GM21360 (cell line): Measurements from ENCODE around the gene RAB26.
"Not testable (repeated sequence)": the region's sequence is repeated elsewhere in the genome, so short reads cannot be mapped to it uniquely, and the experiment has no call there.

Experiments
- ATAC-seq: cut with Tn5 transposase; IDR thresholded peaks from one replicate; pipeline ENCODE4 v1.9.1; 2021; ENCODE audit warnings: mild to moderate bottlenecking, moderate library complexity; ENCODE audit not compliant: unreplicated experiment

Gene RAB26

DNA sequence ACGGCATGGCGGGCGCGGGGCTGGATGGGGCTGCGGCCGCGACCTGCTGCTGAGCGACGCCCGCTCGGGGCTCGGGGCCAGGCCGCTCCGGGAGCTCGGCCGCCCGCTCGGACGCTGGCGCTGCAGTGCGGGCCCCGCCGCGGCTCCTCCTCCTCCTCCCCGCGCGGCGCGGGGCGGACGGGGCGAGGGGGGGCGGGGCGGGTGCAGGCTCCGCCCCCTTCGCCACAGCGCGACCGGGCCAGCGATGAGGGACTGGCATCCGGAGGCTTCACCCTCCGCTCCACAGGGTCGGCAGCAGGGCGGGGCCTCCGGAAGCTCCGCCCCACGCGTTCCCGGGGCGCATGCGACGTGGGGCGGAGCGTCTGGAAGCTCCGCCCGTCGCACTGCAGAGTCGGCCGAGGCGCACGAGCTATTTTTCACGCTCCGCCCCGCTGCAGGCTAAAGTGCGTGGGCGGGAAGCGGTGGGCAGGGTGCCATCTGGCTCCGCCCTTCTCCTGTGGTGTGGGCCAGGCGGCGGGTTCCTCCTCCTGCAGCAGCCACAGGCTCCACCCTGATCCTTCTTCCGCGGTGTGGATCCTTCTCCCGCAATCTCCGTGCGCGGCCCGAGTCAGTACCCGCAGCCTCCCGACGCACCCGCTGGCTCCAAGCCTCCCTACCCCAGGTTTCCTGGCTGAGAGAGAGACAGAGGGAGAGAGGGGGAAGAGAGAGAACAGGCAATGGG is 12.5 kb upstream of the RAB26 start, which contains the start of gene PKD1:
Gene PKD1 (minus strand): TSS at position 129 of the 721 bp plus-strand sequence. CDS start 209 bp downstream, outside the sequence.
- ATAC-seq, result not testable (repeated sequence)

DNA sequence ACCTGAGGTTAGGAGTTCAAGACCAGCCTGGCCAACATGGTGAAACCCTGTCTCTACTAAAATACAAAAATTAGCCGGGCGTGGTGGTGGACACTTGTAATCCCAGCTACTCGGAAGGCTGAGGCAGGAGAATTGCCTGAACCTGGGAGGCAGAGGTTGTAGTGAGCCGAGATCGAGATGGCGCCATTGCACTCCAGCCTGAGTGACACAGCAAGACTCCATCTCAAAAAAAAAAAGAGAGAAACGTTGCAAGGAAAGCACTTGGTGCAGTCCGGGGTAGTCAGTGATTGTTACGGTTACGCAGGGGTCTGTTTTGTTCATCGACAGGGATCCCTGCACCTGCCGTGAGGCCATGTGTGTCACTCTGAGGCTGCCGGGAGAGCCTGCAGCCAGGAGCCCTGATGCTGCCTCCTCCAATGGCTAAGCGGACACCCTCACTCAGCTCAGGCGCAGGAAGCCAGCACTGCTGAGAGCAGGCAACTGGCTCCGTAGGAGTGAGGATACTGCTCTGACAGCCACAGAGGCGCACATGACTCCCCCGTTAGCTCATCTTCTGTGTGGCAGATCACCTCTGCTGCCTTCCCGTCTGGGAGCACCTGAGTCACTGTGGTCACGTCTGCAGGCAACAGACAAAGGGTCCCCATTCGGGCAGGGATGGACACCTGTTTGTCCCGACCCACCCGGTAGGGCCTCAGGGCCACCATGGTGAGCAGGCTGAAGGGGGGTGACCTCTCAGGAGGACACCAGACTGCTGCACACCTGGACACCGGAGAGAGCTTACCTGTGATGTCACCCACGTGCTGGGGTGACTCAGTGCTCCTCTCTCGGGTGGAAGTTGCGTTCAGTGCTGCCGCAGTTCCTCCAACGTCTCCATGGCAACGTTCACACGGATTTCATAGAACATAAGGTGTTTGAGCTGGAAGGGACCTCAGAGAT is 5.2 kb upstream of the RAB26 start:
- no peak for ATAC-seq

DNA sequence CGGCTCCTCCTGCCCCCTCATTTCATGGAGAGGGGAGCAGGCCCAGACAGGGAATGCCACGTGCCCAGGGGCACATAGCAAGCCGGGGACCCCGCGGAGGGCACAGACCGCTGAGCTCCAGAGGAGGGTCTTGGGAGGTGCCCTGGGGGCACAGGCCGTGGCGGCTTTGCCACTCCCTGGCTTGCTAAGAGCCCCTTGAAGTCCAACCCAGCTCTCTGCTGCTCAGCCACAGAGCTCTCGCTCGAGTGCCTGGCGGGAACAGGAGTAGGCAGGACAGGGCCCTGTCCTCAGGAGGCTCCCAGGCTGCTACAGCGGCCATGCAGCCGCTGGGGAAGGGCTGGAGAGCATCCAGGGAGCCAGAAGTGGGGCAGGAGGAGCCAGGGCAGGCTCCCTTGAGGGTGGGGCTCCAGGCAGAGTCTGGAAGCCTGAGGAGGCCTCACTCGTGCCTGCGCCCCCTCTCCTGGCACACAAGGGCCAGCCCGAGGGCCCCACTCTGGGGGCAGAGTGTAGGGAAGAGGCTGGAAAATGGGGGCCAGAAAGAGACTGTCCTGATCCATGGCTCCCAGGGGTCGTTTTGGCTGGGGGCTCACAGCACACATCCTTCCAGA is 4.4 kb upstream of the RAB26 start:
- ATAC-seq, result no peak

DNA sequence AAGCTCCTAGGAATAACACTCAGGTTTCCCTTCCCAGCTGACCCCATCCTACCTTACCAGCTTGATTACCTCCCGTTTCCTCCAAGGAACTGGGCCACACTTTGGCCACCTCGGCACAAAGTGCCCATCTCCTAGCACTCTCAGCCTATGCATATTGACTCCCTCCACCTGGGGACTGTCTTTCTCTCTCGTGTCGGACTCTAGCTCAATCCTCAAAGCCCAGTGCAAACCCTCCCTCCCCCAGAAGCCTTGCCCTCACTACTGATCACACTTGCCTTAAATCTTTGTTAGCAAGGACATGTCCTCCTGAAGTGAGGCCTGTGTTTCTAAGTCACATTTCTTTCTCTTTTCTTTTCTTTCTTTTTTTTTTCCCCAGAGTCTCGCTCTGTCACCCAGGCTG is 2.6 kb upstream of the RAB26 start:
- ATAC-seq, result no peak

DNA sequence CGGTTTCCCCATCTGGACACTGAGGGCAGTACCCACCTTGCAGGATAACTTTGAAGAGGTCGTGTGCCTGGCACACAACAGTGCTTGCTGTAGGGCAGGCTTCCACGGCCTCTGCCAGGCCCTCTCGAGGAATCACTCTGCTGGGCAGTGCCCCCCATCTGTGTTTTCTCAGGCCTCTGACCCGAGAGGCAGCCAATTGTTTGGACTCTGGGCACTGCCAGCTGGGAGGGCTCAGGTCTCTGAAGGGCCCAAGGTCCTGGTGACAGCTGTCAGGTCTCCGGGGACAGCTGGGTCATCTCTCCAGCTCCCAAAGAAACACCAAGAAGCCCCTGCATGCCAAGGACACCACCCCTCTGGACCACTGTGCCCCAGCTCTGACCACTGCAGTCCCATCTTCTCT is 1.0 kb upstream of the RAB26 start:
- no peak for ATAC-seq

DNA sequence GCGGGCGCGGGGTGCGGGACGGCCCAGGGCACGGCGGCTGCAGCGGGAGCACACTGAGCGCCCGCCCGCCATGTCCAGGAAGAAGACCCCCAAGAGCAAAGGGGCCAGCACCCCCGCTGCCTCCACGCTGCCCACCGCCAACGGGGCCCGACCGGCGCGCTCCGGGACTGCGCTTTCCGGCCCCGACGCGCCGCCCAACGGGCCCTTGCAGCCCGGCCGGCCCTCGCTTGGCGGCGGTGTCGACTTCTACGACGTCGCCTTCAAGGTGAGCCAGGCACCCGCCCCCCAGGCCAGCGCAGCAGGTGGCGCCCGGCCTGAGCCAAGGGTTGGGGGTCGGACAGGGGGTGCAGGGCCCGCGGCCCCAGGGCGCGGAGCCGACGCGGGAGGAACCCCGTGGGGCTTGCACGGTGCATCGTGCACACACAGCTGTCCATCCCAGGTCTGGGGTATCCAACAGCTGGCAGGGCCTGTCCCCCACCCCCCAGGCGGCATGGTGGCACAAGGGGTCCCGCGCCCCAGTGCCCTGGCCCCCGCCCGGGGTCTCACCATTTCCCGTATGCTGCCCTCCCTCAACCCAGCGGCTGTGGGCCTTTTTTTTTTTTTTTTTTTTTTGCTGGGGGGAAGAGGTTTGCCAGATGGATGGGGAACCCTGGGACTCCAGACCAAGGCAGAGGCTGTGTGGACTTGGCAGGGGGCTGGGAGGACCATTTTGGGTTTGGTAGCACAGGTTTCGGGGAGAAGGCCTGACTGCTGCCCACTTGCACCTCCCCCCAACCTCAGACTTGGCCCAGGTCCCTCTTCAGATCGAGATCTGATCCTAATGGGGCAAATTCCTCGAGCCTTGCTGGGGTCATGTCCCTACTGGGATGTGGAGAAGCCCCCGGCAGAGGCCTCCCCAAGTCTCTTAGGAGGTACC is 547 bp downstream of the RAB26 start:
- no peak for ATAC-seq

DNA sequence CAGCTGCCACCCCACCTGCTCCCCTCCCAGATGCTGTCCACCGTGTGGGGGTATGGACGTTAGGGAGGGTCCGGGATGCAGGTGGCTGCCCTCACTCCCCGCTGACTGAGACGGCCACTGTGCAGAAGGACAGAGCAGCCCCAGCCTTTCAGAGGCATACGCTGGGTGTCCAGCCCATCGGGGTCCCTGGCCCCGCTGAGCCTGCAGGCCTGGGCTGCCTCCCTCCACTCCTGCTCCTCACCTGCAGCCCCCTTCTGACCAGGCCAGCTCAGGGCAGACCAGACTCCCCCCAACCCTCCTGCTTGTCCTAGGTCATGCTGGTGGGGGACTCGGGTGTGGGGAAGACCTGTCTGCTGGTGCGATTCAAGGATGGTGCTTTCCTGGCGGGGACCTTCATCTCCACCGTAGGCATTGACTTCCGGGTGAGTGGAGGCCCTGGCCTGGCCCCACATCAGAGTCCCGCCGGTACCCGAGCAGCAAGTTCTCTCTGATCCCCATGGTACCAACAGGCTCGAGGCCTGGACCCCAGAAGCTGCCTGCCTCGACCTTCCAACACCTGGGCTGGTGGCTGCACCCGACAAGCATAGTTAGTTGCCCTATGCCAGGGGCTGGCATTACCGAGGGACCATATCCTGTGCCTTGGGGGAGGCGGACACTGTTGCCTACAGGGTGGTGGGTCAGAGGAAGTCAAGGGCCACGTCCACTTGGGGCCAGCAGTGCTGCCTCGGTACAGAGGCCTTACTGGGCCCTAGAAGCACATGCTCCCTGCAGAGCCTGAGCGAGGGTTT is 1.4 kb downstream of the RAB26 start:
- no peak for ATAC-seq

DNA sequence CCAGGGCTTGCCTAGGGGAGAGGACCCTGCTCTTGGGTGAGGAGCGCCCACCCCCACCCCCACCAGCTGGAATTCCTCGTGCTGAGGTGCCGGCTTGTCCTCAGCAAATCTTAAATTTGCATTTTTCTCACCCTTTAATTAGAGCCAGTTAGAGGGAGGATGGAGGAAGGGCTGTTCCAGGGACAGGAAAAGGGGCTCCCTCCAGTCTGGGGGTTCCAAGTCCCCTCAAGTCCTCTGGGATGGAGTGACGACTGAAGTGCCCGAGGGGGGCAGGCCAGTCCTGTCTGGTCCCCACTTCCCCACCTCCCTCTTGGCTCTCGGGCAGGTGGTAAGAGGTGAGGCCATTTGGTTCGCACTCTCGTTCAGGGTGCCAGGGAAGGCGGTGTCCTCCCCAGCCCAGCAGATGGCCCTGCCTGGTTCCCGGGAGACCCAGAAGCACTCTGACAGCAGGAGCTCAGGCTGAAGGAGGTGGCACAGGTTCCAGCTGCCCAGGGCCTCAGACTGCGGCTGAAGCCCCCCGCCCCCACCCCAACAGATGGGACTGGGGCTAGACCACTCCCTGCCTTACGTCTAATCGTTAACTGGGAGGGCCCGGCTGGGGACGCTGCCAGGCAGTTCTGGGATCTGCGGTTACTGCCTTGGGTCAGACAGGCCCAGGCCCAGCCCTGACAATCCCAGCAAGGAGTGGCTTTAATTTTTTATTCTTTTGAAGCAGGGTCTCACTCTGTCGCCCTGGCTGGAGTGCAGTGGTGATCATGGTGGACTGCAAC is 2.2 kb downstream of the RAB26 start:
- ATAC-seq, result no peak

DNA sequence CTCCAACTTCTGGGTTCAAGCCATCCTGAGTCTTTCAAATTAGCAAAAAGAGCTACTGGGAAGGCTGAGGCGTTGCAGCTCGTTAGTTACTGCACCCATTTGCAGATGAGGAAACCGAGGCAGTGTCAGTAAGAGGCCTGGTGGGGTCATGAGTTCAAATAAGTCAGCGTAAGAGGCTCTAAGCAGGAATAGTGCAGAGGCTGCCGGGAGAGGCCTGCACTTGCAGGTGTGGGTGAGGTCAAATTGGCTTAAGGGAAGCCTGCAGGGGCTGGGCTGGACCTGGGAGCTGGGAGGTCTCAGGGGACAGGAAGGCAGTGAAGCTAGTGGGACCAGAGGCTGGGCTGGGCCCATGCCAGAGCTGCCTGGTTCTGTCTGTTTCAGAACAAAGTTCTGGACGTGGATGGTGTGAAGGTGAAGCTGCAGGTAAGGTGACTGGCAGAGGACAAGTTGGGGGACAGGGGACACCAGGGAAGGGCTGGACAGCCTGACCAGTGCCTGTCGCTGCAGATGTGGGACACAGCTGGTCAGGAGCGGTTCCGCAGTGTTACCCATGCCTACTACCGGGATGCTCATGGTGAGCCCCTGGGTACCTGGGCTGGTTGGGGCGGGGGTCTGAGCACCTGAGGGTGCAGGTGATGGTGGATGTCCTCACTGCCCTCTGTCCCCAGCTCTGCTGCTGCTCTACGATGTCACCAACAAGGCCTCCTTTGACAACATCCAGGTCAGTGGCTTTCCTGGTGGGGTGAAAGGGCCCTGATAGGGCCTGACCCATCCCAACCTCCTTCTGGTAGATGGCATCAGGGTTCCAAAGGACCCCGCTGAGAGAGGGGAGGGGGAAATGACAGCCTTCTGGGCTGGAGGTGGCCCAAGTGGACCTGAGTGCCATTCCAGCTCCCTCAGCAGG is 3.0 kb downstream of the RAB26 start:
- ATAC-seq, result no peak

DNA sequence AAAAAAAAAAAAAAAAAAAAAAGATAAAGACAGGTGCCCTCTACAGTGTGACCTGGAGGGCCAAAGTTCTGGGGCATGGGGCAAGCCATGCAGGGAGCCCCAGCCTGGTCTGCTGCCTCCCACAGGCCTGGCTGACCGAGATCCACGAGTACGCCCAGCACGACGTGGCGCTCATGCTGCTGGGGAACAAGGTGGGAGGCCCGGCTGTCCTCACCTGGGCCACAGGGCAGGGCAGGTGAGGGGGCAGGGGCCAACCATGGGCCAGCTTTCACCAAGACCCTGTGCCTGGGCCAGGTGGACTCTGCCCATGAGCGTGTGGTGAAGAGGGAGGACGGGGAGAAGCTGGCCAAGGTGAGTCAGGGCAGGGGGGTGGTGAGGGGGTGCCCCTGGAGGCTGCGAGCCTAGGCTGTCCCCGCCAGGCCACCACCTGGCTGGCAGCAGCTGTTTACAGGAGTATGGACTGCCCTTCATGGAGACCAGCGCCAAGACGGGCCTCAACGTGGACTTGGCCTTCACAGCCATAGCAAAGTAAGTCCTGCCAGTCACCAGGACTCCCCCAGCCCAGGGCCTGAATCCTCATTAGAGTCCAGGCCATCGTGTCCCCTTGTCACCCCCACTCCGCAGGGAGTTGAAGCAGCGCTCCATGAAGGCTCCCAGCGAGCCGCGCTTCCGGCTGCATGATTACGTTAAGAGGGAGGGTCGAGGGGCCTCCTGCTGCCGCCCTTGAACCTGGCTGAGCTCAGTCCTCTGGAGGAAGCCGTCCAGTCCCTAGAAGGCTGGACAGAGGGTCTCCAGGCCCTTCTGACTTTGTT is 4.5 kb downstream of the RAB26 start:
- ATAC-seq, result no peak

DNA sequence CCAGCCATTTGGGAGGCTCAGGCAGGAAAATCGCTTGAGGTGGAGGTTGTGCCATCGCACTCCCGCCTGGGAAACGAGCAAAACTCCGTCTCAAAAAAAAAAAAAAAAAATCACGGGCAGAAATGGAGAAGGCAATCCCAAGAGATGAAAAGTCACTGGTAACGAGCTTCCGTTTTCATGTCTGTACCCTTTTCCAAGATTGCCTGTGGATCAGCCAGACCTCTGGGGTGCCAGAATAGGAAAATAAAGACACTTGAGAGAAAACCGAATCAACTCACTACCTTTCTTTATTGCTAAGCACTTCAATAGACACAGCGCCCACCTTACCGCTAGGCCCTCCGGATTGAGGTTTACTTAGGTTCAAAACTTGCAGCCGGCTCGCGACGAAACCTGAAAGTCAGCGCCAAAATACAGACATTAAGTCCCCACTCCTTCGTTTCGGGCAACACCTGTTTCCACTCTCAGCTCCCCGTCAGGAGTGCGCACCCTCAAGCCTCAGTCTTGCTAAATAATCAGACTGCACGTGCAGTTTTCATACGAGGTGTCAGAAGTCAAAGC is 6.2 kb downstream of the RAB26 start:
- no peak for ATAC-seq

DNA sequence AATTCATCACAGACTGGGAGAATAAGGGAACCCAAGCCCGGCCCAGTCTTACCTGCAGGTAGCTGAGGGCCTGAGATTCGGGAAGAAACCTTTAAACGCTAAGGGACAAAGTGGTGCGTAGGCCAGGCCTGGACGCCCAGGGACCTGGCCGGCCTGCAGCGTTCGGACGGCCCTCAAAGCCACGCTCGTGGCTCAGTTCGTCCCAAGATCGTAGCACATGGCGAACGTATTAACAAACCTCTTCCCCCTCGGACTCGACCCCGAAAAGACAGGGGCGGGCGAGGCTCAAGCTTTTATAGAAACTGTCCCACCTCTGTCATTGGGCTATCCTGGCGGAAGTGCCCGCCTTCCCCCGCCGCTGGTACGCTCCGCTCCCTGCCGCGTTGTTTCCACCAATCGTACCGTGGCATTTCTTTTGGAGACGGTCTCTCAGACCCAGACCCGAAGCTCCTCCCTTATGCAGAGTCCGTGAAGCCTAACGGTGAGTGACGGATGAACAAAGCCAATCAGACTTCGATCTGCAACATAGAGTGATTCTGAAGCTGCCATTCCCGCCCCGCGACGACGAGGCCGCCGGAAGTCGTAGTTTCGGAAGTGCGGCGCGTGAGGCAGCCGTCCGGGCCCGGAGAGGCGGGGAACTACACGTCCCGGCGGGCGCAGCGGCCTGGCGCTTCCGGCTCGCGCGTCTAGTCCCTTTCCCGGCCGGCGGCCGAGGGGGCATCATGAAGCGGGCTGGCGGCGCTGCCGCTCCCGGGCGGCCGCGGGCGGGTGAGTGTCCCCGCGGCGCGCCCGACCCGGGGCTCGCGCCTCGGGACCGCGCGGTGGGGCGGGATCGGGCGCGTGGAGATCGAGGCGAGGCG is 6.9 kb downstream of the RAB26 start, which contains the start of gene TRAF7:
Gene TRAF7 (plus strand): TSS at position 692 of the 860 bp plus-strand sequence. CDS start 8,139 bp downstream, outside the sequence.
- ATAC-seq, result peak; percentile 77

DNA sequence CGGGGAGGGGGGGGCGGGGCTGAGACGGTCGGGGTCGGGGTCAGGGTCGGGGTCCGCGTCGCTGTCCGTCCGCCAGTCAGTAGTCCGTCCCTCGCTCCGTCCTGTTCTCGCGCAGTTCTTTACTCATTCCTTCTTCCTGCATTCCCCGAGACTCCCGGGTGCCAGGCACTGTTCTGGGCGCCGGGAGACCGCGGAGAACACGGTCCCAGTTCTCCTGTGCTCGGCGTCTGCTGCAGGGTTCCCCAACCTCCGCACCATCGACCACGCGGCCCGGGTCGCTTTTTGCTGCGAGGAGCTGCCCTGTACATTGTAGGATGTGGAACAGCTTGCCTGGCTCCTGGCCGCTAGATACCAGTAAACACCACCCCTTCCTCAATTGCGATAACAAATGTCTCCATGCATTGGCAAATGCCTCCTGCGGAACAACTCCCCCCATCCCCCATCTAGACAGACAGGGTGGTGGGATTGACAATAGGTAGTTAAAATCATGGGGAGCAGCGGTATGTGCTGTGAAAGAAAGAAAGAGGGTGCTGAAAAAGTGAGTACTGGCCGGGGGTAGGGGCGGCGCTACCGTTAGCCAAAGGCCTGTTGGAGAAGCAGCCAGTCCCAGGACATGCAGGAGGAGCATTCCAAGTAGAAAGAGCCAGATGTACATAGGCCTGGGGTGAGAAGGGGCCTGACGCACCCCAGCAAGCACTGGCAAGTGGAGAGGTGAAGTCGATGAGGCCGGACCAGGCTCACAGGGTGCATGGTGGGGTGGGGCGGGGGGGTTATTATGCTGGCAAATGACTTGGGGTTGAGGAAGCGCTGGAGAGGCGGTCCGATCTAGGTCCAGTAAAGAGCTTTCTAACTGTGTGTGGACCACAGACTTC is 7.8 kb downstream of the RAB26 start:
- ATAC-seq, result no peak

DNA sequence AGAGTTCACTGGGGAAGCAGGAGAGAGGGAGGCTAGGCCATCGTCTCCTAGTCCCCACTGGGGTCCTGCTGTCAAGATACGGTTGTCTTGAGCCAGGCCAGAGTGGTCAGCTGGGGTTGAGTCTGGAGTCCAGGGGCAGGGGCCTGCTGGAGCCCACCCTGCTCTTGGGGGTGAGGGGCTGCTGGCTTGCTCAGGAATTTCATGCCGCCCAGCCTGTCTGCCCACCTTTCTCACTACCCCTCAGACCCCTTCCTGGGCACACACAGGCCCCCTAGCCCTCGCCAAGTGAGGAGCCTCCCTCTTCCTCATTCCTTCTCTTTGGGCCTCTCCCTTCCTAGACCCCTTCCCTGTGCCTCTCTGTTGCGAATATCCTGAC is 8.4 kb downstream of the RAB26 start:
- ATAC-seq, result no peak
